Upper lobe of left lung (tissue), 6 donors: ENCODE measurements around the gene RNASE9. TPM values are rescaled to one million over a fixed set of nuclear protein-coding genes. Genes with fewer than 3 reads are reported as not detected.

Experiments
- ATAC-seq, 2 donors: fragments of 200-7000 bp; cut with Tn5 transposase; one replicate each; pipeline ENCODE4 v1.9.1; 2022; ENCODE audit warnings: mild to moderate bottlenecking in 2 of 2, moderate library complexity in 2 of 2; ENCODE audit not compliant: low FRiP score in 2 of 2
- DNase-seq, 2 donors: peaks; one replicate each; pipeline ENCODE4 v3.0.0-alpha.2; 2019 to 2020
- H3K27ac ChIP-seq, 4 donors: fragments of 200-600 bp; sonication (generic); one replicate each; pipeline ENCODE4 v1.5.1; 2016 to 2019
- H3K27me3 ChIP-seq, 4 donors: fragments of 200-600 bp; sonication (generic); one replicate each; pipeline ENCODE4 v1.5.1; 2017 to 2019
- H3K36me3 ChIP-seq, 4 donors: fragments of 200-600 bp; sonication (generic); one replicate each; pipeline ENCODE4 v1.5.1; 2016 to 2019
- H3K4me1 ChIP-seq, 4 donors: fragments of 200-600 bp; sonication (generic); one replicate each; pipeline ENCODE4 v1.5.1; 2018 to 2019
- H3K4me3 ChIP-seq, 4 donors: fragments of 200-600 bp; sonication (generic); one replicate each; pipeline ENCODE4 v1.5.1; 2017 to 2019; ENCODE audit warnings: mild to moderate bottlenecking in 2 of 4, moderate library complexity in 1 of 4
- H3K9me3 ChIP-seq, 4 donors: fragments of 200-600 bp; sonication (generic); one replicate each; pipeline ENCODE4 v1.5.1; 2018 to 2019
- EP300 ChIP-seq, 4 donors: sonication (generic); formaldehyde crosslinking; IDR thresholded peaks; one replicate each; pipeline ENCODE4 v1.5.1; 2017; ENCODE audit warnings: antibody characterized with exemption in 4 of 4, control low read depth in 2 of 4
- POLR2A ChIP-seq, 4 donors: fragments of 450-650 bp; IDR thresholded peaks; one replicate each; pipeline ENCODE4 v1.5.1; 2016 to 2017; ENCODE audit warnings: antibody characterized with exemption in 4 of 4, mild to moderate bottlenecking in 2 of 4
- POLR2AphosphoS5 ChIP-seq, 2 donors: sonication (generic); formaldehyde crosslinking; IDR thresholded peaks; one replicate each; pipeline ENCODE4 v1.5.1; 2017; ENCODE audit warnings: antibody characterized with exemption in 2 of 2
- WGBS, 2 donors: methylation state at CpG; one replicate each; pipeline ENCODE4 v1.1.5; 2017 to 2018; 5-methylcytosine and 5-hydroxymethylcytosine counted together
- total RNA-seq, 6 donors: library from RNA; depleted of rRNA in 4 of 6; stranded (reverse); fragments of >200 nt in 4 of 6; gene quantifications; one replicate each; pipeline versions ENCODE4 v1.1.0 to v1.2.1, GENCODE V29; 2016 to 2021
- TF ChIP-seq, protein P1 (sequence below), 6 experiments: fragments of 450-650 bp in 4 of 6; fragments of 200-600 bp in 2 of 6; sonication (generic) in 2 of 6; IDR thresholded peaks; one replicate each; pipeline ENCODE4 v1.5.1; 2016 to 2019; ENCODE audit warnings: antibody characterized with exemption in 6 of 6
- donor health status: DM: no; HTN: no; CAD: no; lungs with moderate emphysema.
- donor health status: DM: no; HTN: yes; CAD: no; lungs with severe emphysema.

RNASE9 gene
- not detected for total RNA-seq

DNA sequence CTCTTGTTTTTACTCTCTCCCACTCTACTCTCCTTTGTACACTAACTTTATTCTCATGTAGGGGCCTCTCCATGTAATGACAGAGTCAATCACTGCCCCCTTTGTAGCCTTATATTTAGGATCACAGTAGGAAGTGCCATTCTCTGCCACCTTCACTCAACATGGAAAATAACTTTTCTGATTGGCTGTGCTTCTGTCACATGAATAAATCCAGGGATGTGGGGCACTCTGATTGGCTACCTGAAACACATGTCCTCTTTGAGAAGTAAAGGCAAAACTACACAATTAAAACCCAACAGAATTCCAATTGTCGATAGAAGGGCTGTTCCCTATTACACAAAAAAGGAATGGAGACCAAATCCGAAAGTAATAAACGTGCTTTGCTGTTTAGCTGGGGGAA, at the start of gene RNASE9:
TSS of gene RNASE9 (minus strand) at position 87 of the 400 bp plus-strand sequence.
- Histone ChIP-seq H3K4me3 (no peak within 1 kb of the TSS), H3K4me1 (peaks cover 0 to 6% (median 0%) of the 10 kb centered on the region in 4 donors), H3K36me3 (no peaks in the 10 kb centered on the region), H3K27me3 (no peaks in the 10 kb centered on the region), H3K9me3 (no peaks in the 10 kb centered on the region), H3K27ac (no peak within 1 kb of the TSS)
- 95 to 97% methylated on average over 3 of the region's 3 CpGs for WGBS, 2 donors
- TF ChIP-seq EP300 (IDR thresholded peaks at IDR 0.05) (no peak), POLR2A (IDR thresholded peaks at IDR 0.05) (no peak), POLR2AphosphoS5 (IDR thresholded peaks at IDR 0.05) (no peak)
- TF ChIP-seq, protein P1, sequence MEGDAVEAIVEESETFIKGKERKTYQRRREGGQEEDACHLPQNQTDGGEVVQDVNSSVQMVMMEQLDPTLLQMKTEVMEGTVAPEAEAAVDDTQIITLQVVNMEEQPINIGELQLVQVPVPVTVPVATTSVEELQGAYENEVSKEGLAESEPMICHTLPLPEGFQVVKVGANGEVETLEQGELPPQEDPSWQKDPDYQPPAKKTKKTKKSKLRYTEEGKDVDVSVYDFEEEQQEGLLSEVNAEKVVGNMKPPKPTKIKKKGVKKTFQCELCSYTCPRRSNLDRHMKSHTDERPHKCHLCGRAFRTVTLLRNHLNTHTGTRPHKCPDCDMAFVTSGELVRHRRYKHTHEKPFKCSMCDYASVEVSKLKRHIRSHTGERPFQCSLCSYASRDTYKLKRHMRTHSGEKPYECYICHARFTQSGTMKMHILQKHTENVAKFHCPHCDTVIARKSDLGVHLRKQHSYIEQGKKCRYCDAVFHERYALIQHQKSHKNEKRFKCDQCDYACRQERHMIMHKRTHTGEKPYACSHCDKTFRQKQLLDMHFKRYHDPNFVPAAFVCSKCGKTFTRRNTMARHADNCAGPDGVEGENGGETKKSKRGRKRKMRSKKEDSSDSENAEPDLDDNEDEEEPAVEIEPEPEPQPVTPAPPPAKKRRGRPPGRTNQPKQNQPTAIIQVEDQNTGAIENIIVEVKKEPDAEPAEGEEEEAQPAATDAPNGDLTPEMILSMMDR (IDR thresholded peaks at IDR 0.05), result no peak
- DNase-seq (no peak), ATAC-seq (no peak)

DNA sequence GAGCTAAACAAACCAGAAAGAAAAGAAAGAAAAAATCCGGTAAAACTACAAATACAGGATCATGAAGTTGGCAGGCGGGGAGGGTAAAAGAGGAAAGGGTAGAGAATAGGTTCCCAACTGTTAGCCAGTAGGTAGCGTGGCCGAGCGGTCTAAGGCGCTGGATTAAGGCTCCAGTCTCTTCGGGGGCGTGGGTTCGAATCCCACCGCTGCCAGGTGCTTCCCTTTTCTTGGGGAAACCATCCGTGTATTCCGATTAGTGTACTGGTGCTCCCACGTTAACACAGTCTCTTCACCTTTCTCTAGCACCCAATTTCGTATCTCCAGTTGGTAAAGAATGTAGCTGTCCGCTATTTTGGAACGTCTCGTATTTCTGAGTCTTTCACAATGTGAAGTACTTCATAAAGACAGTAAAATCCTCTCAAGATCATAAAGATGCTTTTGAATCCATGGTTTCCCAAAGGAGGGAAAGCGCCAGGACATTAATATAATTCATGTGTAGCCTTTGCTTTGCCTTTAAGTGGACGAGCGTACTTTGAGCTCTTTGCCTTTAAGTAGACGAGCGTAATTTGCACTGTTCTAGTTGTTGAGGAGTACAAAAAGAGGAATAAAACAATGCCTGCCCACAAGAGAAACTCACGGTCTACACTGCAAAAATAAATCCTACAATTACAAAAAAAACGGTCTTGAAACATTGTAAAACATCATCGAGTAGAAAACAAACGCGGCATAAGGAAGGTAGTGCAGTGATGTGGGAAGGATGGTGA, 49.3 kb upstream of the RNASE9 start:
- H3K27ac ChIP-seq, result peak overlapping the region; percentile 34 to 86 (median 67)
- WGBS, 2 donors, result 6 to 9% methylated on average over 27 of the region's 27 CpGs
- peak; percentile 68 to 76 for ATAC-seq
- no peaks in the 10 kb centered on the region for H3K9me3 ChIP-seq
- no peaks in the 10 kb centered on the region for H3K36me3 ChIP-seq
- H3K27me3 ChIP-seq, result no peaks in the 10 kb centered on the region
- DNase-seq, result peak in 1 of 2 donors; percentile 79
- H3K4me1 ChIP-seq, result peaks cover 0 to 24% (median 11%) of the 10 kb centered on the region in 4 donors
- TF ChIP-seq EP300 (IDR thresholded peaks at IDR 0.05), result no peak
- TF ChIP-seq, protein P1 (IDR thresholded peaks at IDR 0.05), result no peak
- H3K4me3 ChIP-seq, result peak overlapping the region; percentile 86 to 94 (median 91)

DNA sequence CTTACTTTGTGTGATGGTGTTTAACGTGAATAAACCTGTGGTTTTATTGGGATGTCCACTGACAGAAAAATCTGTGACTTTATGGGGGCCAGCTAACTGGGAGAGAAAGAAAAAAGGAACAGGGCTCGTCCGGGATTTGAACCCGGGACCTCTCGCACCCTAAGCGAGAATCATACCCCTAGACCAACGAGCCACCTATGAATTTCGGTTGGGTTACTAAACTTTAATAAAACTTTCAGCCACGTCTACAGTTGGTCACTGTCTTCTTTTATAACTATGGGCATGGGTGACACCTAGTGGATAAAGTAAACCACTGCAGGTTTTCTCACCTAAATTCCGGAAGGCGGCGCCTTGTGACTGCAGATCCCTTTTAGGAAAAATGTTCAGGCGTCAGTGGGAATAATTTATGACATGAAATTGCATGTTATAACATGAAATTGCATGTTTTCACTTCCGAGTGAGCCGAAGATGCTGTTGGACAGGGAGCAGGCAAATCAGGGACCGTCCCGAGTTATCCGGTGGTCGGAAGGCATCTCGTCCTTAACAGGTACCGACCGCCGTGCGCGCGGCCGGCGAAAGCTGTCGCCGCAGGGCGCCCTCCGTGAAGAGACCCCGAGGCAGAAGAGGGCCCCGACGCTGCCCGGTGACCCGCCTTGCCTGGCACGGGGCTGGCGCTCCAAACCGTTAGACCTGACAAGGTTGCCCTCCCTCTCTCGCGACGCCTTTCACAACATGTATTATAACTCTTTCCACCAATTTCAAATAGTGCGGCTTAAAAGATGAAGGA, 48.6 kb upstream of the RNASE9 start:
- Histone ChIP-seq H3K4me1 (peaks cover 0 to 22% (median 6%) of the 10 kb centered on the region in 4 donors), H3K27ac (peak overlapping the region; percentile 34 to 86 (median 67)), H3K9me3 (no peaks in the 10 kb centered on the region), H3K4me3 (peak overlapping the region; percentile 86 to 94 (median 91)), H3K27me3 (no peaks in the 10 kb centered on the region), H3K36me3 (no peaks in the 10 kb centered on the region)
- TF ChIP-seq POLR2AphosphoS5 (IDR thresholded peaks at IDR 0.05) (no peak), EP300 (IDR thresholded peaks at IDR 0.05) (no peak), POLR2A (IDR thresholded peaks at IDR 0.05) (no peak)
- TF ChIP-seq, protein P1 (IDR thresholded peaks at IDR 0.05), result peak; percentile 87 to 97 (median 94)
- peak; percentile 82 to 90 for DNase-seq
- peak; percentile 84 to 88 for ATAC-seq
- WGBS, 2 donors, result 0 to 1% methylated on average over 23 to 42 of the region's 44 CpGs

DNA sequence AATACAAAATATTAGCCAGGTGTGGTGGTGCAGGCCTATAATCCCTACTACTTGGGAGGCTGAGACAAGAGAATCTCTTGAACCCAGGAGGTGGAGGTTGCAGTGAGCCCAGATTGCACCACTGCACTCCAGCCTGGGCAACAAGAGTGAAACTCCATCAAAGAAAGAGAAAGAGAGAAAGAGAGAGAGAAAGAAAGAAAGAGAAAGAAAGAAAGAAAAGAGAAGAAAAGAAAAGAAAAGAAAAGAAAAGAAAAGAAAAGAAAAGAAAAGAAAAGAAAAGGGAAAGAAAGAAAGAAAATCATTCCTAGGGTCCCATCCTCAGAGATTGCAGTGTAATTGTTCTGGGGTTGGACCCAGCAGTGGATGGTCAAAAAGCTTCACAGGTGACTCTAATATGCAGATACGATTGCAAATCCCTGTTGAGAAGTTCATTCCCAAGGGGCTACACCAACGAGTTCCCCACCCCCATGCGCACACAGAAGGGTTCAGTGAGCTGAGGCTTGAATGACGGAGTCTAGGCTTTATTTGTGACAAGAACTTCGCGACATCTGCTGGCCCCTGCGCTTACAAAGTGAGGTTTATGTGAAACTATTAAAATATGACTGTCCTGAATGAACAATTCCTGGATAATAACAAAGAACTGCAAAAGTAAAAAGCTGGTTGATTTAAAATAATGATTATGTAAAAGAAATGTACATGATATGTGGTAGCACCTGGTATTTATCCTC, 47.7 kb upstream of the RNASE9 start:
- Histone ChIP-seq H3K4me1 (peaks cover 0 to 16% (median 2%) of the 10 kb centered on the region in 4 donors), H3K27me3 (no peaks in the 10 kb centered on the region), H3K9me3 (no peaks in the 10 kb centered on the region), H3K27ac (no peak overlapping the region), H3K4me3 (no peak overlapping the region), H3K36me3 (no peaks in the 10 kb centered on the region)
- ATAC-seq, result no peak
- 67 to 78% methylated on average over 7 of the region's 7 CpGs for WGBS, 2 donors
- TF ChIP-seq POLR2AphosphoS5 (IDR thresholded peaks at IDR 0.05), result no peak
- TF ChIP-seq EP300 (IDR thresholded peaks at IDR 0.05), result no peak
- TF ChIP-seq, protein P1 (IDR thresholded peaks at IDR 0.05), result no peak
- TF ChIP-seq POLR2A (IDR thresholded peaks at IDR 0.05), result no peak
- no peak for DNase-seq
